HL-60/S4 treated with retinoic acid at 250 ng/mL for 4 days and 3 days (cell line): Measurements from ENCODE around the gene AFDN.

ENCODE experiments used
- in situ Hi-C: fragments of 300-500 bp; cut with MboI; formaldehyde crosslinking; loops from 2 replicates; pipeline ENCODE4 v1.7.0; 2022; ENCODE audit warnings: low sequenced_read_pairs

Gene AFDN

DNA sequence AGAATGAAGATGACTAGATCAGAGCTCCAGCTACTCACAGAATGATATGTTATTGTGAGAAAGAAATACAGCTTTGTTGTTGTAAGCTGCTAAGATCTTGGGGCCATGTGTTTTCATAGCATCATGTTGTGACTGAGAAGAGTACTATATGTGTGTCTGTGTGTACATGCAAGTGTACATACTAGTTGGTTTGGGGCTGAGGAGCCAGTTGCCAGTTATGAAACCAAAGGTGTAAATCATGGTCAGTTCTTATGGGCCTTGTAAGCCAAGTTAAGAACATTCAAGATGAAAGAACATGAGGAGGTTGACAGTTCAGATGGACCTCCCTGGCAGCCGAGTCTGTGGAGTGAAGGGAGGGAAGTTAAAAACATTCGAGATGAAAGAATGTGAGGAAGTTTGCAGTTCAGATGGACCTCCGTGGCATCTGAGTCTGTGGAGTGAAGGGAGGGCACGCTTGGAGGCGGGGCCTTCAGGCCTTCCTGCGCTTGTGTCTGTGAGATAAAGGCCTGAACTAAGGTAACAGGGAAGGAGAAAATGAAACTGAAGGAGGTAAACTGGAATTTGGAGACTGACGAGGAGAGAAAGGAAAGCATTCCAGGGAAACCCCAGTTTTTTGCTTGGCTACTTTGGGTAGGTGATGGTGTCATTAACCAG is 13.9 kb downstream of the AFDN start:
- in situ Hi-C loops, result no loop called here

DNA sequence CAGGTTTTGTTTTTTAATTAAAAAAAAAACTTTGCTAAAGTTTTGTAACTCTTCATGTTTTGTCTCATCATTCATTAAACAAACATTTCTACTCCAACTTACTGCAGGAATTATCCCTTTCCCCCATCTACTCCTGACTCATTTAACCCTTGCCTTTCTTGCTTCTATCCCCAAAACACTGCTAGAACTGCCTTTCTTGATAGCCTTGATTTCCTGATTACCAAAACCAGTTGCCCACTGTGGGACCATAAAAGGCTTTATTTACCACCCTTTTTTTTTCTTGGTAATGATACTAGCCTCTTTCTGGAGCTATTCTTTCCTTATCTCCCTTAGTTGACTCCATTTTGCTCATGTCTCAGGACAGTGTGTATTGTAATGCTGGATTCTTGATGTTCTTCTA is 15.3 kb downstream of the AFDN start:
- in situ Hi-C loops, result no loop called here

DNA sequence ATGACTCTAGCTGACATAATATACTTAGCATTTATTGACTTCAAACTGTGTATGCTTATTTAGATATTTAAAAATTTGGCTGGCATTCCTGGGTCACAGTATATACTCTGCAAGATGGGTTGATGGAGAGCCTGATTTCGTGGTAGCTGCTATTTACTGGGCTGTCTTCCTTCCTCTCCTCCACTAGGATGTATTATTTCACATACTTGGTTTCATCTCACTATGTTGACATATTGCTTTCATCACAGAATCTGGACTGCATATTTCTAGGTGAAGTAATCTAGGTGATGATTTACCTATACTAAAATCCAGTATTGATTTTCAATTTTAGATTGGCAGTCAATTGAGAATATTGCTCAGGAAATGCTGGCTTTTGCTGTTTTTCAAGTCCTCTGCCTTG is 15.7 kb downstream of the AFDN start:
- in situ Hi-C loops, result no loop called here

DNA sequence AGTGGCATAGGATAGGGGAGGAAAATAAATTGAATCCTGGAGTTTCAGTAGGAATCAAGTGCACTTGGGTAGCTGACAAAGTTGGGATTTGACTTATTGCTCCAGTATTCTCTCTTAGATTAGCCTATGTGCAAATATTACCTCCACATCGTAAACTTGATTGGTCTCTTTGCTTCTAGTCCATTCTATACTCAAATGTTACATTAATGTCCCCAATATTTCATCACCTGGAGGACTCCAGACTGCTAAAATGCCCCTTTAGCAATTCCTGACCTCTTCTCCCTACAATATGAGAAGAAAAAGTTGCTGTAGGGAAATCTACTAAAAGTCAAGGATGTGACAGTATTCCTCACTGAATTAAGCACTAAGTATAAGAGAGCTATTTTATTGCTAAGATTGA is 16.3 kb downstream of the AFDN start:
- in situ Hi-C loops, result no loop called here

DNA sequence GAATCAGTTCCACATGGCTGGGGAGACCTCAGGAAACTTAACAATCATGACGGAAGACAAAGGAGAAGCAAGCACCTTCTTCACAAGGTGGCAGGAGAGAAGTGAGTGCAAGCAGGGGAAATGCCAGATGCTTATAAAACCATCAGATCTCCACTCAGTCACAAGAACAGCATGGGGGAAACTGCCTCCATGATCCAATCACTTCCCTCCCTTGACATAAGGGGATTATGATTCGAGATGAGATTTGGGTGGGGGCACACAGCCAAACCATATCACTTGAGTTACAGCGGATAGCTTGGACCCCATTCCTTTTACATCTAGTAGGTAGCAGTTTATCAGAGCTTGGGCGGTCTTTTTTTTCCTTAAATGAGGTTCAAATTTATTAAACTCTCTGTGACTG is 19.1 kb downstream of the AFDN start:
- in situ Hi-C loops, result no loop called here

DNA sequence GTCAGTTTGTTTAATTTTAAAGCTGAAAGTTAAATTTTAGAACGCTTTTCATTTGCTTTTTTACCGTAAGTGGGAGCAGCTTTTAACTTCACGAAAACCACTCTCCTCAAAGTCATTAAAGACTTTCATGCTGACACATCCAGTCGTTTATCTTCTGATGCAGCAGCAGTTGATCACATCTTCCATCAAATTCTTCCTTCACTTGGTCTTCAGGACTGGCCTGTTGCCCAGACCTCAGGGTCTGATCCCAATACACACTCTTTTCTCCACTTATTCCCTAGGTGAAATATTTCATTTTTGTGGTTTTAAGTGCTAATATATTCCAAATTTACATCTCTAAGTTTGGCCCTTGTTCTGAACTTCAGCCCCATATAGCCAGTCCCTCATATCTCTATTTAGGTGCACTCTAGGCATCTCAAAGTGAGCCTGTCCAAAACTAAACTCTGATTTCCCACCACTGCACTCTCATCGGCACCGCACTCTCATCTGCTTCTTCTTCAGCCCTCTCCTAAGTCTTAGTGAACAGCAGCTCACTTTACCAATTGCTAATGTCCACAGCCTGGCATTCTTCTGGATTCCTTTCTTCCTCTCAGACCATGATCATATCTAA is 20.4 kb downstream of the AFDN start:
- in situ Hi-C loops, result no loop called here

DNA sequence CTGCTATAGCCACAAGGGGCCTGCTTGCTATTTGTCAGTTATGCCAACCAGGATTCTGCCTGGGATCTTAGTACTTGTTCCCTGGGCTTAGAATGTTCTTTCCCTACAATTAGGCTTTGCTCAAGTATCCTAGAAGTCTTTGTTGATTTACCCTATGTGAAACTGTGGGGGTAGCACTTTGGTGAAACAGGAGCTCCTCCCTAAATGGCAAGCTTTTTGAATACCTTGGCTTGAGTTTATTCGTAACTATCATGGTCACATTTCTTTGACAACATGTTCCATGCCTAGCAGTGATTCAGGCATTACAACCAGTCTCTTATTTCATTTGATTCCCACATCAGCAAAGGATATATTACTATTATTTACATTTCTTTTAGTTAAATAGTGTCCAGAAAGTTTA is 21.2 kb downstream of the AFDN start:
- in situ Hi-C loops, result no loop called here

DNA sequence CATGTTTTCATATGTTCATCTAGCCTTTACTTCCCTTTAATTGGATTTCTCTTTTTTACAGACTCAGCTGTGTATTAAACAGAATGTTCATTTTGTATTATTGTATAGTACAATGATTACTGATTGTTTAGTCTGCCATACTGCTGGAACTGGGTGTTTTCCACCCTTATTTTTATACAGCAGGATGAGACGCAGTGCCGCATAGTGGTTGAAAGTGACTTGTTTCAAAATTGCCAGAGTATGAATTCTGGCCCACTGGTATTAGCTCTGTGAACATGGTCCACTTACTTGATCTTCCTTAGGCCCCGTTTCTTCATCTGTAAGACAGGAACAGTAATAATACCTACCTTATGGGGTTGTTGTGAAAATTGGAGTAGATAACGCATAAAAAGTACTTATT is 22.1 kb downstream of the AFDN start:
- in situ Hi-C loops, result no loop called here

DNA sequence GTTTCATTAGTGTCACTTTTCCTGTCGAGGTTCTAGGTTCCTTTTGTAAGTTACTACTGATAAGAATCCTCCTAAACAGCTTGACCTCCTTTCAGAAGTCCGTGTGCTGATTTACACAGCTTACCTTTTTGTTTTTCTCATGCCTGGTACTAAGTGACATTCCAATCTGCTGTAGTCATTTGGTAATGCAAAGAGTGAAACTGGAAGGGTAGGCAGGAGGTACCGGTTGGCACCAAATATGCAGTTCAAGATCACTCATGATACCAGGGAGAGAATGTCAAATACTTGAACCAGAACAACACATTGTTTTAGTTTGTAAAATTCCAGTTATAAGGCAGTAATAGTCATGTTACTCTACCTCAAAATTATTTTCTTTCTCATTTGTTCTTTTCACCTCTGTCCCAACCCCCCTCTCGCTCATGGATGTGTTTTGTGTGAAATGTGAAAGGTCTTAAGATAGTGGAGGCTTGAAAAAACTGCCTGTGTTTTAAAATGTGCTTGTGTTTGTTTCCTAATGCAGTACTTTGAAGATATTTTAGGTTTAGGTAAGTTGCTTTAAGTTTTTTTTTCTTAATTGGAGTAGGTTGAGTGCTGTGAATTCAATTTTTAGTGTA is 23.2 kb downstream of the AFDN start:
- in situ Hi-C loops, result no loop called here

DNA sequence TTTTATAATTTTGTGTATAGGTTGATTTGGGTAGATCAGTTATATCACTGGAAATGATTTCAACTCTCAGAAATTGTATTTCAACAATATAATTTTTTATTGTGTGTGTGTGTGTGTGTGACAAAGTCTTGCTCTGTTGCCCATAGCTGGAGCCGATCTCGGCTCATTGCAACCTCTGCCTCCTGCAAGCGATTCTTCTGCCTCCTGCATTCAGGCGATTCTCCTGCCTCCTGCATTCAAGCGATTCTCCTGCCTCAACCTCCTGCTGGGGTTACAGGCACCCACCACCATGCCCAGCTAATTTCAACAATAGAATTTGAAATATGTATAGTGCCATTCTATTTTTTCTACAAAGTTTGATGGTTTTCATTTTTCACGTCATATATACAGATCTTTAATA is 24.1 kb downstream of the AFDN start:
- in situ Hi-C loops, result no loop called here

DNA sequence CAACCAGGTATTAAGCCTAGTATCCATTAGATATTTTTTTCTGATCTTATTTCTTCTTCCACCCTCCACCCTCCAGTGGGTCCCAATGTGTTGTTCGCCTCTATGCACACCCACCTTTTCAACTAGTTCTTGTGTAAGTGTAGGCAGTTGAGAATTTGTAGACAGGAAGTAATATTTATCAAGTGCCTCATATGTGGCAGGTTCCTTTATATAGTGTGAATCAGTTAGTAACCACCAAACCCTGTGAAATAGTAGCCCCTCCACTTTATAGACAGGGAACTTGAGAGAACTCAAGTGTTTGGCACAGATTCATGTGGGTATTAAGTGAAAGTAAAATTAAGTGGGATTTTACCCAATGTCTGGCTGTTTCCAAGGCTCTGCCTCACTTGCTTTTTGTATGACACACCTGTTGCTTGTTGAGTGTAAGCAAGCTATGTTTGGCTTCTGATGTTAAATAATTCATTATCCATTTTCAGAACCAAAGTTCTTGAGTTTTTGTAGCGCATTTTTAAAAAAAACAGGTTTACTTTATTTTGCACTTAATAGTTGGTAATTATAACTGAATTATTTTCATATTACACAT is 24.8 kb downstream of the AFDN start:
- in situ Hi-C loops, result no loop called here

DNA sequence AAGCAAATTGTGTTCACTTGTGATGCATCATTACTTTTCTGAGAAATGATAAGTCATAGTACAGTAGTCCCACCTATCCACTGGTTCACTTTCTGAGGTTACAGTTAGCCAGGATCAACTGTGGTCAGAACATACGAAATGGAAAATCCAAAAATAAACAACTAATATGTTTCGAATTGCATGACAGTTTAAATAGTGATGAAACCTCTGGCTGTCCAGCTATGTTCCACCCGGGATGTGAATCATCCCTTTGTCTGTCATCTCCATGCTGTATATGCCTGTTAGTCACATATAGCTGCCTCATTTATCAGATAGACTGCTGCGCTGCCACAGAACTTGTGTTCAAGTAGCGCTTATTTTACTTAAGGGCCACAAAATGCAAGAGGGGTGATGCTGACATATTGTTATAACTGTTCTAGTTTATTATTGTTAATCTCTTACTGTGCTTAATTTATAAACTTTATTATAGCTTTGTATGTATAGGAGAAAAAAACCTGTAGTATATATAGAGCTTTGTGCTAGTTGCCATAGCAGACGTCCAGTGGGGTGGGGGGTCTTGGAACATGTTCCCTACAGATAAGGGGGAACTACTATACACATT is 29.2 kb downstream of the AFDN start:
- in situ Hi-C loops, result no loop called here

DNA sequence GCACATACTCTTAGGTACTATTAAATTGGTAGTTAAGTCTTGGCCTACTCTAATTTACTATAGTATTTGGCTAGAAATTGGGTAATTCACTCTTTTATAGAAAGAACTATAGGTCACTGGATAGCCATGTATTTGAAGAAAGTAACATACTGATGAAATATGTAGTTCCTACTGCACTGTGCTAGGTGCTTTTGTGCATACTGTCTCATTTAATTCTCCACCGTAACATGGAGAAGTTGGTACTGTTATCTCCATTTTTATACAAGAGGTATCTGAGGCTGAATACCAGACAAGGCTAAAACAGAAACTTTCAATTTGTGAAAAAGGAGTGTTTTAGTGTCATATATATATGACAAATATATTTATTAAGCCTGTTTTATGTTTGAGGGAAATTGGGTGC is 29.8 kb downstream of the AFDN start:
- in situ Hi-C loops, result no loop called here

DNA sequence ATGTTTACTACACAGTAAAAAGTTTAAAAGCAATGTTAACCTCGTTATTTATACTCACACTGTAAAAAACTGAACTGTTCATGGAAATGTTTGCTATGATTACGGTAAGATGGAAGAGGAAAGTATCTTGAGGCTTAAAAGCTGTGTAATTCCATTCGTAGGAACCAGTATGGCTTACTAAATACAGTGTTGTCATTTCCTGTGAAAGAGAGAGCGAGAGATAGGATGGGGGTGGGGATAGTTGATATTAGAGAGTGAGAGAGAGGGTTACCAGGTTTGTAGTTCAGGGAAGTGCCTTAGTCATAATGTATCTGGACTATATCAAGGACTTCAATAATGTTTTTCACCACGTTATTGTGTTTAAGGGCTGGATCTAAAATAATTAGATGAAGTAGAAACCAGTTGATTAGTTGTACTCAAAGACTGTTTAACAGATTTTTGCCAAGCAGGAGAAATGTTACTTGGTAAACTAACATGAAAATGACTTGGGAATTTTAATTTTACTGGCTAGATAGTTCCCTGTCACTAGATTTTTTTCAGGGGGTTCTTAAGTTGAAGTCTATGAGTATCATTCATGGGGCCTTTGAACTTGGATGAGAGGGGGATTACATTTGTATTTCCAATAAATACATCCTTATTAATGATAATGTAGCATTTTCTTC is 30.4 kb downstream of the AFDN start:
- in situ Hi-C loops, result no loop called here

DNA sequence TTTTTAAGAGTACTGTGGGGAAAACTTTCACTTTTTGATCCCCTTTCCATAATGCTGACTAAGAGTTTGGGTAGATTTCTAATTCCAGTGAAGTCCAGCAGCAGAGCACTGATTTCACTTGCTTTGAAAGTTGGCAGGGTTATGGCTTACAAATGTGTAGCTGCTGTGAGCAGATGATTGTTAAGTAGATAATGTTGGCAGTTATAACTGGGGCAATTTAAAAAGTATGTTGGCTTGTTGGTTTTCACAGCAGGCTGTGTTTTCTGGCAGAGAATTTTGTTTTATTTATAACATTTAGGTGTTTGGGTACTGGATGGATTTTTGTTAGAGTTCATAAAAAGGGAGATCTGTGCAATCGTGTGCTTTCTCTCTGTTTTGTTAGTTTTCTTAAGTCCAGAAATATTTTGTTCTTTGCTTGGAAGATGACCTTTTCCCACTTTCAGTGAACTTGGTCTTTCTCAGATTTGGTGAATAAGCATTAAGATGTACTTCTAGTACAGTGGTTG is 31.4 kb downstream of the AFDN start:
- in situ Hi-C loops, result no loop called here

DNA sequence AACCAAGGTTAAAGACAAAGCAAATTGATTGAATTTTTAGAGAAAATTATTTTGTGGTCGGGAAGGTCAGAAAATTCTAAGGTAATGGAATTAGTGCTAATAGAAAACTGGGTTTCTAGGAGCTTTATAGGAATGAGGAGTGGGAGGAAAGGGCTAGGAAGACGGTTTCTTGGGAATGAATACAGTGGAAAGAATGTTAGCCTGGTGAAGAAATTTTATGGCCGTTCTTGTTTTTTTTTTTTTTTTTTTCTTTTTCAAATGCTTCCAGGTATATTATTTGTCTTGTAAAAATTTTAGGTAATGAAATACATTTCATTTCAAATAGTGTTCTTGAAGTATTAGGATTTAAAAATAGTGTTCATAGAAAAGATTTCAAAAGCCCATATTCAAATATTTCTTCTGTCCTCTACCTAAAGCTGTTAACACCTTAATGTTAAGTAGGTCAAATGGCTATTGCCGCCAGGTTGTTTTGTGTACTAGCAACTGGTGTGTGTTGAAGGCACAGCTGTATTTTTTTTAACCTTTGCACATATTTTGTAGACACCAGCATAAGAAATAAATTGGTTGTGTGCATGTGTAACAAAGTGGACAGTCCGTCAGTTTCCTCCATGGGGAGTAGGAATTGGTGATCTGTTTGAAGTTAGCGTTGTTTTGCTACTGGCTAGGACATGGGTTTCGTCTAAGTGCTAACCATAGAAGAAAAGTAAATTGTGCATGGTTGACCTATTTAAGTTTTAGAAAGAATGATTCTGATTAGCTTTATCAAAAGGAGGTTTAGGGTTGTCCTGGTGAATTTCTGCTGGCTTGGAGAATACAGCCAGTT is 32.3 kb downstream of the AFDN start:
- in situ Hi-C loops, result no loop called here

DNA sequence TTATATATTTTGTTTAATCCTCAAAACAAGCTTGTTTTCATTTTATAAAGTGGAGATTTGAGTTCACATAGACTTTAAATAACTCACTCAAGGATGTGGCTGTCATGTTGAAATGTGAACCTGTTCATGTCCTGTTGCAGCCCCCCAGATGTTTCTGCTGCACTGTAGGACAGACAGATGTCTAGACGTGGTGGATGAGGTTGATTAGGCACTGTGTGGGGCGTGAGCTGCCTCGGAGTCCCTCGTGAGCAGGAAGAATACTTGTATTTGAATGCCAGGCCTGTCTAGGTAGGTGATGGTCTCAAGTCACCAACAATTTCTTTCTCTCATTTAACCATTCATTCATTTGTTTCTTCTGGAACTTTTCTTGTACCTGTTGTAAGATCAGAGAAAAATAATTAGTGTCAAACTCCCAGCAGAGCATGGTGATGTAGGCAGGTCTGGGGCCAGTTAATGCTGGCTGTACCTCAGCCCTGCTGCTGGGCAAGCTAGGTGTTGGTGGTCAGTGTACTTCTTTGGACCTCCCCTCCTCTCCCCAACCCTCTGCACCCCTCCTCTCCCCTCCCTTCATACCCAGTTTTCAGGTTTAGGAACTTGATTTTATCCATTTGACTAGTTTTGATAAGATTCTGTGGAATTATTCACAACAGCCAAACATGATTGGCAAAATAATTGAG is 34.0 kb downstream of the AFDN start:
- in situ Hi-C loops, result no loop called here

DNA sequence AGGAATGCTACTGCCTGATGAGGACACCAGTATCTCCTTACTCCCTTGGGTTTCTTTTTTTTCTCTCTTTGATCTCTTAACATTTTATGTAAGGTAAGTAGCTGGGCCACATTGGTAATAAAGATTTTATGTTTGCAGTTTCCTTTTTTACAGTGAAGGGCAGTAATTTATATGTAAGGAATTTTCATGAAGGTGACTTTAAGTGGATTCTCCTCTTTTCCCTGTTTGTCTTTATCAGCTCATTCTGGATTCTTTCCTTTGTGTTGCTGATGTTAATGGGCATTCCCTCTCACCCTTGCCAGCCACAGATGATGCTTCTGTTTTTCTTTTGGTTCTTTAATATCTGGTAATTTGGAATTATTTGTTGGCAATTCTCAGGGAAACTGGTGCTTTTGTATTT is 34.7 kb downstream of the AFDN start:
- in situ Hi-C loops, result no loop called here

DNA sequence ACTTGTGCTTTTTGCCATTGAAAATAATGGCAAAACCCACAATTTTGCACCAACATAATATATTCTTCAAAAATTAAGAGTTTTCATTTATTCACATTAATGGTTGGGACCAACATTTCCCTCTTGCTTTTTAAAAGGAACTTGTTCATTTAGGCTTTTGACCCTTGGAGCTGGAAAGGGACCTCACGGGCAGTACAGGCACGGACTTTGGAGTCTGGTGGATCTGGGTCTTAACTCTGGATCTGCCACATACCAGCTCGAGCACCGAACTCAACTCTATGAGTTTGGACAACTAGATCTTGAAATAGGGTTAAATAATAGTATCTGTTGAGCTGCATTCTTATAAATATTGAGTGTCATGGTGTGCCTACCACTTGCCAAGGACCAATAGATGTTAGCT is 37.2 kb downstream of the AFDN start:
- in situ Hi-C loops, result no loop called here

DNA sequence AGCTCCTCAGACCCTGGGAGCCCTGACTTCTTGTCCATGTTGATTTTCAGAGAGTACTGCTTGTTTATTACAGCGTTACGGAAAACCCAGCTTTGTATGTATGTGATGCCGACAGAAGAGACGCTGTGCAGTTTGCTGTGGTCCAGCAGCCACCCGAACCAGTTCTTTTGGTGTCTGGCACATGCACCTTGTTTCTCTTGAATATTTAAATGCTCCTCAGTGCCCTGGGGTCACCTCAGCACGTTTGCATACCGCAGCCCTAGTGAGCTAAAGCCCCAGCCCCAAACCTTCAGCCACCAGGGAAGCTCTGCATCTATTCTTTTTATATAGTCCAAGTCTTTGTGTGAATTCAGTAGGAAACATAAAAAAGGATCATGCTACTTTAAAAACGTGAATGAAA is 39.9 kb downstream of the AFDN start:
- in situ Hi-C loops, result no loop called here
